HEK293 (cell line): ENCODE data around the gene BRWD1.

Experiments
- CTCF ChIA-PET: fragments of 350-600 bp; formaldehyde crosslinking; extraction: SDS; loops from one replicate; lab custom pipeline; 2021; ENCODE audit warnings: antibody characterized with exemption; lab: Yijun Ruan, JAX
- POLR2A ChIA-PET: fragments of 300-600 bp; formaldehyde crosslinking; extraction: SDS; loops from one replicate; lab custom pipeline; 2020; ENCODE audit warnings: antibody characterized with exemption, inconsistent platforms; lab: Yijun Ruan, JAX
- H3K27ac ChIP-seq: fragments of 200-500 bp; sonication (Bioruptor generic); 2 replicates; pipeline ENCODE4 v1.5.1; 2014; ENCODE audit warnings: low read depth, low read length, control low read depth, inconsistent platforms; ENCODE audit errors: extremely low read depth
- H3K36me3 ChIP-seq, 2 experiments: fragments of 200-500 bp in 1 of 2; sonication (Bioruptor generic) in 1 of 2; 1 replicate in 1 of 2; 2 replicates in 1 of 2; pipeline ENCODE4 v1.5.1; 2014 to 2017; ENCODE audit warnings: inconsistent platforms in 2 of 2, low read length in 2 of 2; ENCODE audit not compliant: control insufficient read depth in 2 of 2, insufficient read depth in 1 of 2
- H3K4me1 ChIP-seq: fragments of 200-500 bp; sonication (Bioruptor generic); 2 replicates; pipeline ENCODE4 v1.5.1; 2014; ENCODE audit warnings: mild to moderate bottlenecking, low read length, inconsistent platforms; ENCODE audit not compliant: control insufficient read depth, insufficient read depth
- H3K4me3 ChIP-seq: 2 replicates; pipeline ENCODE4 v1.5.1; 2011; ENCODE audit warnings: low read depth, mild to moderate bottlenecking, control low read depth, low read length, moderate library complexity
- H3K9me3 ChIP-seq: fragments of 200-500 bp; sonication (Bioruptor generic); 2 replicates; pipeline ENCODE4 v1.5.1; 2014; ENCODE audit warnings: low read depth, low read length, inconsistent platforms; ENCODE audit not compliant: control insufficient read depth, insufficient read depth
- BCL11A ChIP-seq: fragments of 450-650 bp; formaldehyde crosslinking; IDR thresholded peaks from 2 replicates; pipeline ENCODE4 v1.5.1; 2016; ENCODE audit warnings: low read depth, missing biosample characterization, missing genetic modification characterization
- GLIS2 ChIP-seq: fragments of 450-650 bp; formaldehyde crosslinking; IDR thresholded peaks from 2 replicates; pipeline ENCODE4 v1.5.1; 2016; ENCODE audit warnings: missing biosample characterization, missing genetic modification characterization
- SALL2 ChIP-seq: fragments of 450-650 bp; formaldehyde crosslinking; IDR thresholded peaks from 2 replicates; pipeline ENCODE4 v1.5.0; 2017; ENCODE audit warnings: missing biosample characterization, mild to moderate bottlenecking, missing genetic modification characterization, borderline replicate concordance
- ZBTB20 ChIP-seq: fragments of 450-650 bp; formaldehyde crosslinking; IDR thresholded peaks from 2 replicates; pipeline ENCODE4 v1.5.1; 2016; ENCODE audit warnings: missing biosample characterization, missing genetic modification characterization
- ZBTB7A ChIP-seq: fragments of 450-650 bp; formaldehyde crosslinking; IDR thresholded peaks from 2 replicates; pipeline ENCODE4 v1.5.1; 2016; ENCODE audit warnings: low read depth, missing biosample characterization, missing genetic modification characterization
- ZFP69B ChIP-seq: fragments of 450-650 bp; formaldehyde crosslinking; IDR thresholded peaks from 2 replicates; pipeline ENCODE4 v1.5.1; 2016; ENCODE audit warnings: missing biosample characterization, missing genetic modification characterization
- ZNF121 ChIP-seq: fragments of 450-650 bp; formaldehyde crosslinking; IDR thresholded peaks from 2 replicates; pipeline ENCODE4 v1.5.1; 2016; ENCODE audit warnings: missing biosample characterization, missing genetic modification characterization
- ZNF133 ChIP-seq: fragments of 450-650 bp; formaldehyde crosslinking; IDR thresholded peaks from 2 replicates; pipeline ENCODE4 v1.5.1; 2016; ENCODE audit warnings: missing biosample characterization, missing genetic modification characterization
- ZNF169 ChIP-seq: fragments of 450-650 bp; formaldehyde crosslinking; IDR thresholded peaks from 2 replicates; pipeline ENCODE4 v1.5.1; 2016; ENCODE audit warnings: missing biosample characterization, missing genetic modification characterization
- ZNF221 ChIP-seq: fragments of 450-650 bp; formaldehyde crosslinking; IDR thresholded peaks from 2 replicates; pipeline ENCODE4 v1.5.1; 2017; ENCODE audit warnings: missing biosample characterization, missing genetic modification characterization, borderline replicate concordance
- ZNF311 ChIP-seq: fragments of 450-650 bp; formaldehyde crosslinking; IDR thresholded peaks from 2 replicates; pipeline ENCODE4 v1.5.1; 2017; ENCODE audit warnings: missing biosample characterization, missing genetic modification characterization, borderline replicate concordance
- ZNF558 ChIP-seq: fragments of 450-650 bp; formaldehyde crosslinking; IDR thresholded peaks from 2 replicates; pipeline ENCODE4 v1.5.1; 2016; ENCODE audit warnings: missing biosample characterization, missing genetic modification characterization
- ZNF624 ChIP-seq: fragments of 450-650 bp; formaldehyde crosslinking; IDR thresholded peaks from 2 replicates; pipeline ENCODE4 v1.5.1; 2017; ENCODE audit warnings: missing biosample characterization, missing genetic modification characterization
- ZNF658 ChIP-seq: fragments of 450-650 bp; formaldehyde crosslinking; IDR thresholded peaks from 2 replicates; pipeline ENCODE4; 2016; ENCODE audit warnings: missing biosample characterization, missing genetic modification characterization
- ZNF660 ChIP-seq: fragments of 450-650 bp; IDR thresholded peaks from 2 replicates; pipeline ENCODE4 v1.5.1; 2018; ENCODE audit warnings: missing biosample characterization, mild to moderate bottlenecking, missing genetic modification characterization
- ZNF785 ChIP-seq: fragments of 450-650 bp; formaldehyde crosslinking; IDR thresholded peaks from 2 replicates; pipeline ENCODE4 v1.5.1; 2016; ENCODE audit warnings: missing biosample characterization, missing genetic modification characterization
- TF ChIP-seq, protein P1 (sequence below): fragments of 450-650 bp; formaldehyde crosslinking; IDR thresholded peaks from 2 replicates; pipeline ENCODE4 v1.5.1; 2016; ENCODE audit warnings: missing biosample characterization, missing genetic modification characterization, low read depth
- TF ChIP-seq, protein P2 (sequence below): fragments of 450-650 bp; formaldehyde crosslinking; IDR thresholded peaks from 2 replicates; pipeline ENCODE4 v1.5.1; 2016; ENCODE audit warnings: missing biosample characterization, missing genetic modification characterization
- TF ChIP-seq, protein P3 (sequence below): fragments of 450-650 bp; formaldehyde crosslinking; IDR thresholded peaks from 2 replicates; pipeline ENCODE4 v1.5.1; 2016; ENCODE audit warnings: missing biosample characterization, missing genetic modification characterization
- TF ChIP-seq, protein P4 (sequence below): fragments of 450-650 bp; formaldehyde crosslinking; IDR thresholded peaks from 2 replicates; pipeline ENCODE4 v1.5.1; 2017; ENCODE audit warnings: missing biosample characterization, missing genetic modification characterization
- TF ChIP-seq, protein P5 (sequence below): fragments of 450-650 bp; formaldehyde crosslinking; optimal IDR thresholded peaks from 2 replicates; pipeline ENCODE3; 2016; ENCODE audit warnings: missing biosample characterization, mild to moderate bottlenecking, missing genetic modification characterization
- TF ChIP-seq, protein P6 (sequence below): fragments of 450-650 bp; formaldehyde crosslinking; IDR thresholded peaks from 2 replicates; pipeline ENCODE4 v1.5.1; 2016; ENCODE audit warnings: missing biosample characterization, missing genetic modification characterization
- TF ChIP-seq, protein P7 (sequence below): fragments of 450-650 bp; formaldehyde crosslinking; IDR thresholded peaks from 2 replicates; pipeline ENCODE4 v1.5.1; 2016; ENCODE audit warnings: missing biosample characterization, missing genetic modification characterization

The BRWD1 gene

DNA sequence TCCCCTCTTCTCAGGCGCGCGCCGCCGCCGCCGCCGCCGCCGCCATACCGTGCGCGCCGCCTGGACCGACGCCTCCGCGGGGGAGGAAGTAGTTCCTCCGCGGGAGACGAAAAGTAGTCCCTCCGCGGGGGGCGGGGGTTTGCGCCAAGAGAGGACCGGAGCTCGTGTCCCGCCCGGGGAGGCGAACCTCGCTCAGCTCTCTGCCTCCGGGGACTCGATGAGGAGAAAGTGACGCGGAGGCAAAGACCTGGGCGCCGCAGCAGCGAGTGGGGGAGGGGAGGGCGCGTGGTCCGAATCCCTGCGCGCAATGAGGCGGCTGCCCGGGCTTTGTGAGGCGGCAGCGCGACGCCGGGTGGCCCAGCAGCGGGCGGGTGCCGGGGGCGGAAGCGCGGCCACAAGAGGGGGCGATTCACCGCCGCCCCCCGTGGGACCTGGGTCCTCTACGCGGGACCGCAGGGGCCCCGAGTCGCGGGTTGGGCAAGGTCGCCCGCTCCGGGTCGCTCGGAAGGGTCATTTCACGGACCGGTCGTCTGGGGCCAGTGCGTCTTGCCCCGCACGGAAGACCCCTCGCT is at the start of gene BRWD1:
TSS of gene BRWD1 (minus strand) at position 62 of the 572 bp plus-strand sequence. CDS start 141 bp downstream, outside the sequence.
- H3K4me1 ChIP-seq, result peaks cover 6% of the 10 kb centered on the region; the same call in 1 of the 2 replicates
- POLR2A ChIA-PET, result interaction anchor here (0.6 to 6.8 kb wide), 20 partner anchors 13 to 526 kb away, joined by 3 to 79 read pairs (median 5); partner anchors contain the start of genes ETS2, HMGN1 and PSMG1
- H3K36me3 ChIP-seq, result peaks cover 24 to 29% of the 10 kb centered on the region in 2 experiments
- CTCF ChIA-PET, result interaction anchor here (1.0 to 1.1 kb wide), 2 partner anchors 74 to 85 kb away, joined by 3 read pairs; no protein-coding TSS in a partner anchor
- H3K9me3 ChIP-seq, result no peaks in the 10 kb centered on the region
- peak within 1 kb of the TSS; percentile 81 for H3K27ac ChIP-seq
- peak within 1 kb of the TSS; percentile 78 for H3K4me3 ChIP-seq
- TF ChIP-seq ZNF624 (tag by site-specific recombination) (peak; percentile 97), ZNF133 (tag by site-specific recombination) (no peak; the same call in 1 of the 2 replicates), ZNF311 (tag by site-specific recombination) (no peak), GLIS2 (tag by site-specific recombination) (peak; percentile 100), ZNF558 (tag by site-specific recombination) (peak; percentile 76; the same call in 1 of the 2 replicates), ZFP69B (tag by site-specific recombination) (peak; percentile 98), ZBTB7A (peak; percentile 100), ZNF121 (tag by site-specific recombination) (peak; percentile 98), ZNF169 (tag by site-specific recombination) (peak; percentile 94), ZNF660 (peak; percentile 94), ZNF658 (no peak), ZNF221 (tag by site-specific recombination) (peak; percentile 91; the same call in 1 of the 2 replicates), SALL2 (peak; percentile 97), BCL11A (tag by site-specific recombination) (peak; percentile 97), ZNF785 (tag by site-specific recombination) (peak; percentile 99), ZBTB20 (tag by site-specific recombination) (peak; percentile 92)
- TF ChIP-seq, protein P1, sequence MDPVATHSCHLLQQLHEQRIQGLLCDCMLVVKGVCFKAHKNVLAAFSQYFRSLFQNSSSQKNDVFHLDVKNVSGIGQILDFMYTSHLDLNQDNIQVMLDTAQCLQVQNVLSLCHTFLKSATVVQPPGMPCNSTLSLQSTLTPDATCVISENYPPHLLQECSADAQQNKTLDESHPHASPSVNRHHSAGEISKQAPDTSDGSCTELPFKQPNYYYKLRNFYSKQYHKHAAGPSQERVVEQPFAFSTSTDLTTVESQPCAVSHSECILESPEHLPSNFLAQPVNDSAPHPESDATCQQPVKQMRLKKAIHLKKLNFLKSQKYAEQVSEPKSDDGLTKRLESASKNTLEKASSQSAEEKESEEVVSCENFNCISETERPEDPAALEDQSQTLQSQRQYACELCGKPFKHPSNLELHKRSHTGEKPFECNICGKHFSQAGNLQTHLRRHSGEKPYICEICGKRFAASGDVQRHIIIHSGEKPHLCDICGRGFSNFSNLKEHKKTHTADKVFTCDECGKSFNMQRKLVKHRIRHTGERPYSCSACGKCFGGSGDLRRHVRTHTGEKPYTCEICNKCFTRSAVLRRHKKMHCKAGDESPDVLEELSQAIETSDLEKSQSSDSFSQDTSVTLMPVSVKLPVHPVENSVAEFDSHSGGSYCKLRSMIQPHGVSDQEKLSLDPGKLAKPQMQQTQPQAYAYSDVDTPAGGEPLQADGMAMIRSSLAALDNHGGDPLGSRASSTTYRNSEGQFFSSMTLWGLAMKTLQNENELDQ (tag by site-specific recombination), result peak; percentile 92
- TF ChIP-seq, protein P2, sequence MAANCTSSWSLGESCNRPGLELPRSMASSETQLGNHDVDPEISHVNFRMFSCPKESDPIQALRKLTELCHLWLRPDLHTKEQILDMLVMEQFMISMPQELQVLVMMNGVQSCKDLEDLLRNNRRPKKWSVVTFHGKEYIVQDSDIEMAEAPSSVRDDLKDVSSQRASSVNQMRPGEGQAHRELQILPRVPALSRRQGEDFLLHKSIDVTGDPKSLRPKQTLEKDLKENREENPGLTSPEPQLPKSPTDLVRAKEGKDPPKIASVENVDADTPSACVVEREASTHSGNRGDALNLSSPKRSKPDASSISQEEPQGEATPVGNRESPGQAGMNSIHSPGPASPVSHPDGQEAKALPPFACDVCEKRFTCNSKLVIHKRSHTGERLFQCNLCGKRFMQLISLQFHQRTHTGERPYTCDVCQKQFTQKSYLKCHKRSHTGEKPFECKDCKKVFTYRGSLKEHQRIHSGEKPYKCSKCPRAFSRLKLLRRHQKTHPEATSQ (tag by site-specific recombination), result peak; percentile 100
- TF ChIP-seq, protein P3, sequence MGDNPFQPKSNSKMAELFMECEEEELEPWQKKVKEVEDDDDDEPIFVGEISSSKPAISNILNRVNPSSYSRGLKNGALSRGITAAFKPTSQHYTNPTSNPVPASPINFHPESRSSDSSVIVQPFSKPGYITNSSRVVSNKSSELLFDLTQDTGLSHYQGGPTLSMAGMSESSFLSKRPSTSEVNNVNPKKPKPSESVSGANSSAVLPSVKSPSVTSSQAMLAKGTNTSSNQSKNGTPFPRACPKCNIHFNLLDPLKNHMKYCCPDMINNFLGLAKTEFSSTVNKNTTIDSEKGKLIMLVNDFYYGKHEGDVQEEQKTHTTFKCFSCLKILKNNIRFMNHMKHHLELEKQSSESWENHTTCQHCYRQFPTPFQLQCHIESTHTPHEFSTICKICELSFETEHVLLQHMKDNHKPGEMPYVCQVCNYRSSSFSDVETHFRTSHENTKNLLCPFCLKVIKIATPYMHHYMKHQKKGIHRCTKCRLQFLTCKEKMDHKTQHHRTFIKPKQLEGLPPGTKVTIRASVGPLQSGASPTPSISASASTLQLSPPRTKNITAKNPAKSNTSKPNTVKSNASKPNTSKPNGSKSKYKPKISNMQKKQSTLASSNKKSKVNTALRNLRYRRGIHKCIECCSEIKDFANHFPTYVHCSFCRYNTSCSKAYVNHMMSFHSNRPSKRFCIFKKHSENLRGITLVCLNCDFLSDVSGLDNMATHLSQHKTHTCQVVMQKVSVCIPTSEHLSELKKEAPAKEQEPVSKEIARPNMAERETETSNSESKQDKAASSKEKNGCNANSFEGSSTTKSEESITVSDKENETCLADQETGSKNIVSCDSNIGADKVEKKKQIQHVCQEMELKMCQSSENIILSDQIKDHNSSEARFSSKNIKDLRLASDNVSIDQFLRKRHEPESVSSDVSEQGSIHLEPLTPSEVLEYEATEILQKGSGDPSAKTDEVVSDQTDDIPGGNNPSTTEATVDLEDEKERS, result peak; percentile 85
- TF ChIP-seq, protein P4, sequence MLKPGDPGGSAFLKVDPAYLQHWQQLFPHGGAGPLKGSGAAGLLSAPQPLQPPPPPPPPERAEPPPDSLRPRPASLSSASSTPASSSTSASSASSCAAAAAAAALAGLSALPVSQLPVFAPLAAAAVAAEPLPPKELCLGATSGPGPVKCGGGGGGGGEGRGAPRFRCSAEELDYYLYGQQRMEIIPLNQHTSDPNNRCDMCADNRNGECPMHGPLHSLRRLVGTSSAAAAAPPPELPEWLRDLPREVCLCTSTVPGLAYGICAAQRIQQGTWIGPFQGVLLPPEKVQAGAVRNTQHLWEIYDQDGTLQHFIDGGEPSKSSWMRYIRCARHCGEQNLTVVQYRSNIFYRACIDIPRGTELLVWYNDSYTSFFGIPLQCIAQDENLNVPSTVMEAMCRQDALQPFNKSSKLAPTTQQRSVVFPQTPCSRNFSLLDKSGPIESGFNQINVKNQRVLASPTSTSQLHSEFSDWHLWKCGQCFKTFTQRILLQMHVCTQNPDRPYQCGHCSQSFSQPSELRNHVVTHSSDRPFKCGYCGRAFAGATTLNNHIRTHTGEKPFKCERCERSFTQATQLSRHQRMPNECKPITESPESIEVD (tag by site-specific recombination), result peak; percentile 67; the same call in 1 of the 2 replicates
- TF ChIP-seq, protein P5, sequence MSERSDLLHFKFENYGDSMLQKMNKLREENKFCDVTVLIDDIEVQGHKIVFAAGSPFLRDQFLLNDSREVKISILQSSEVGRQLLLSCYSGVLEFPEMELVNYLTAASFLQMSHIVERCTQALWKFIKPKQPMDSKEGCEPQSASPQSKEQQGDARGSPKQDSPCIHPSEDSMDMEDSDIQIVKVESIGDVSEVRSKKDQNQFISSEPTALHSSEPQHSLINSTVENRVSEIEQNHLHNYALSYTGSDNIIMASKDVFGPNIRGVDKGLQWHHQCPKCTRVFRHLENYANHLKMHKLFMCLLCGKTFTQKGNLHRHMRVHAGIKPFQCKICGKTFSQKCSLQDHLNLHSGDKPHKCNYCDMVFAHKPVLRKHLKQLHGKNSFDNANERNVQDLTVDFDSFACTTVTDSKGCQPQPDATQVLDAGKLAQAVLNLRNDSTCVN (tag by site-specific recombination), result peak; percentile 100
- TF ChIP-seq, protein P6, sequence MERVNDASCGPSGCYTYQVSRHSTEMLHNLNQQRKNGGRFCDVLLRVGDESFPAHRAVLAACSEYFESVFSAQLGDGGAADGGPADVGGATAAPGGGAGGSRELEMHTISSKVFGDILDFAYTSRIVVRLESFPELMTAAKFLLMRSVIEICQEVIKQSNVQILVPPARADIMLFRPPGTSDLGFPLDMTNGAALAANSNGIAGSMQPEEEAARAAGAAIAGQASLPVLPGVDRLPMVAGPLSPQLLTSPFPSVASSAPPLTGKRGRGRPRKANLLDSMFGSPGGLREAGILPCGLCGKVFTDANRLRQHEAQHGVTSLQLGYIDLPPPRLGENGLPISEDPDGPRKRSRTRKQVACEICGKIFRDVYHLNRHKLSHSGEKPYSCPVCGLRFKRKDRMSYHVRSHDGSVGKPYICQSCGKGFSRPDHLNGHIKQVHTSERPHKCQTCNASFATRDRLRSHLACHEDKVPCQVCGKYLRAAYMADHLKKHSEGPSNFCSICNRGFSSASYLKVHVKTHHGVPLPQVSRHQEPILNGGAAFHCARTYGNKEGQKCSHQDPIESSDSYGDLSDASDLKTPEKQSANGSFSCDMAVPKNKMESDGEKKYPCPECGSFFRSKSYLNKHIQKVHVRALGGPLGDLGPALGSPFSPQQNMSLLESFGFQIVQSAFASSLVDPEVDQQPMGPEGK, result peak; percentile 100
- TF ChIP-seq, protein P7, sequence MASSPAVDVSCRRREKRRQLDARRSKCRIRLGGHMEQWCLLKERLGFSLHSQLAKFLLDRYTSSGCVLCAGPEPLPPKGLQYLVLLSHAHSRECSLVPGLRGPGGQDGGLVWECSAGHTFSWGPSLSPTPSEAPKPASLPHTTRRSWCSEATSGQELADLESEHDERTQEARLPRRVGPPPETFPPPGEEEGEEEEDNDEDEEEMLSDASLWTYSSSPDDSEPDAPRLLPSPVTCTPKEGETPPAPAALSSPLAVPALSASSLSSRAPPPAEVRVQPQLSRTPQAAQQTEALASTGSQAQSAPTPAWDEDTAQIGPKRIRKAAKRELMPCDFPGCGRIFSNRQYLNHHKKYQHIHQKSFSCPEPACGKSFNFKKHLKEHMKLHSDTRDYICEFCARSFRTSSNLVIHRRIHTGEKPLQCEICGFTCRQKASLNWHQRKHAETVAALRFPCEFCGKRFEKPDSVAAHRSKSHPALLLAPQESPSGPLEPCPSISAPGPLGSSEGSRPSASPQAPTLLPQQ, result peak; percentile 98
